GM21381 (cell line): ENCODE results near the gene OR51F1.
"Not testable (repeated sequence)": the region's sequence is repeated elsewhere in the genome, so short reads cannot be mapped to it uniquely, and the experiment has no call there.

Experiments
- ATAC-seq: cut with Tn5 transposase; IDR thresholded peaks from one replicate; pipeline ENCODE4 v1.9.1; 2021; ENCODE audit warnings: mild to moderate bottlenecking, moderate library complexity; ENCODE audit not compliant: unreplicated experiment

The OR51F1 gene, protein sequence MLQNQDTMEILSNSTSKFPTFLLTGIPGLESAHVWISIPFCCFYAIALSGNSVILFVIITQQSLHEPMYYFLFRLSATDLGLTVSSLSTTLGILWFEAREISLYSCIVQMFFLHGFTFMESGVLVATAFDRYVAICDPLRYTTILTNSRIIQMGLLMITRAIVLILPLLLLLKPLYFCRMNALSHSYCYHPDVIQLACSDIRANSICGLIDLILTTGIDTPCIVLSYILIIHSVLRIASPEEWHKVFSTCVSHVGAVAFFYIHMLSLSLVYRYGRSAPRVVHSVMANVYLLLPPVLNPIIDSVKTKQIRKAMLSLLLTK

DNA sequence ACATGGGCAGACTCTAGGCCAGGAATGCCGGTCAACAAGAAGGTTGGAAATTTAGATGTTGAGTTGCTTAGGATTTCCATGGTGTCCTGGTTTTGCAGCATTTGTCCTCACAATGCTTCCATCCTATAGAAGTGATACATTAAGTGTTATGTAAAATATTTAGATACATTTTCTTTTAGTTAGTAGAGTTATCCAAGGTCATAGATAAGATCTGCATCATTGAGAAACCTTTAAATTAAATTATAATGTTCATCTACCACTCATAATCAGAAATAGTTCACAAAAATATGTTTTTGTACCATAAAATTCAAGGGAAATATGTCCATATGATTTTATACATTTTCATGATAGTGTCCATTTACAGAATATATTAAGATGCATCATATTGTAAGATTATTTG, at the start of gene OR51F1:
Gene OR51F1 (minus strand): TSS at position 101 of the 400 bp plus-strand sequence. CDS start 0 bp downstream, at position 101.
- ATAC-seq, result no peak

DNA sequence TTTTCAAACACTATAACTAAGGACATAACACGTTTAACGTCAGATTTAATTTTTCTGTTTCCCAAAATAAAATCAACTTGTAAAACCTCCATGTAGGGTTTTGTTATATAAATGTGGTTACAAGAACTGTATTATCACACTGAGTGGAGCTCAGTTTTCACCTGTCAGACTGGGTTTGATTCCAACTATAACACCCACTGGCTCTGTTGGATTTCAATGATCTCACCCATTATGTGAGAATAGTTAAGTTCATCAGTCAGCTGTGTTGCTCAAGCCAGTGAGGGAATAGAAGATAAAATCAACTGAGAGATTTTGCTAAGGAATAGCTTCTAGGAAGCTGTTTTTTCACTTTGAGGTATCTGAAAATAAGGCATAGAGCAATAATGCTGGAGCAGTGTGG, 39.5 kb upstream of the OR51F1 start:
- no peak for ATAC-seq

DNA sequence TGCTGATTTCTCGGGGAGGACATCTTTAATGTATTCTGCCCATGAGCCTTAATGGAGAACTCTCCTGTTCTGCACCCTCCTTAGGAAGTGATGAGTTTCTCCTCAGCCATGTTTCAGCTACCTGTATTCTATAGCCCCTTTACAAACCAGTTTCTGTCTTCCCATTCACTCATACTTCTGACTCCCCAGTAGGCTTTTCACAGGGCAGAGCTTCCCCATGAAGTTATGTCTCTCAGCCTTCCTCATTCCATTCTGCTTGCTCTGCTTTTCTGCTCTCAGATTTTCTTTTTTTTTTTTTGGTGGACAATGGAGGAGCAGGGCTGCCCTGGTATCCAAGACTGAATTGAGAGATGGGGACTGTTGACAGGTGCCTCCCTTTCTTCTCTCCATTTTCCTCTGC, 38.7 kb upstream of the OR51F1 start:
- no peak for ATAC-seq

DNA sequence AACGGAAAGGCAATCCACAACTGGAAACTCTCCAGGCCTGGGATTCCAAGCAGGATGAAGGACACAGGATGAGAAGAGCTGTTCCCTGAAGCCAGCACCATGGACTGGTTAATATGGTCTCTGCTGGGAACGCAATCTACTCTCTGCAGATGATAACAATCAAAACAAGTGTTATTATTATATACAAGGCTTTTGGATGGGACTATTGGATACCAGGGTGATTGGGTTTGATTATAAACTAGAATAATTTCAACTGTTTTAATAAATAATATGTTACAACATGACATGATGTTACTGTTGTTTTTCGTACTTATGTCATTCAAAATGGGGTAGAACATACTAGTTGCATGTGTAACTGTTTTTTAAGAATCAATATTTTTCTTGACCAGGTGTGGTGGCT, 34.5 kb upstream of the OR51F1 start, which contains the start of gene OR52R1:
Gene OR52R1 (minus strand): TSS at position 101 of the 400 bp plus-strand sequence. CDS start 0 bp downstream, at position 101.
- ATAC-seq, result no peak

DNA sequence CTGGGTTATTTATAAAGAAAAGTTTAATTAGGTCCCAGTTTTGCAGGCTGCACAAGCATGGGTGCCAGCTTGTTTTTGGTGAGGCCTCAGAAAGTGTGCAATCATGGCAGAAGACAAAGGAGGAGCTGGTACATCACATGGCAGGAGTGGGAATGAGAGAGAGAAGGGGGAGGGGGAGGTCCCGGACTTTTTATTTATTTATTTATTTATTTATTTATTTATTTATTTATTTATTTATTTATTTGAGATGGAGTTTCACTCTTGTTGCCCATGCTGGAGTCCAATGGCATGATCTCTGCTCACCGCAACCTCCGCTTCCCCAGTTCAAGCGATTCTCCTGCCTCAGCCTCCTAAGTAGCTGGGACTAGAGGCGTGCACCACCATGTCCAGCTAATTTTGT, 31.6 kb upstream of the OR51F1 start:
- not testable (repeated sequence) for ATAC-seq

DNA sequence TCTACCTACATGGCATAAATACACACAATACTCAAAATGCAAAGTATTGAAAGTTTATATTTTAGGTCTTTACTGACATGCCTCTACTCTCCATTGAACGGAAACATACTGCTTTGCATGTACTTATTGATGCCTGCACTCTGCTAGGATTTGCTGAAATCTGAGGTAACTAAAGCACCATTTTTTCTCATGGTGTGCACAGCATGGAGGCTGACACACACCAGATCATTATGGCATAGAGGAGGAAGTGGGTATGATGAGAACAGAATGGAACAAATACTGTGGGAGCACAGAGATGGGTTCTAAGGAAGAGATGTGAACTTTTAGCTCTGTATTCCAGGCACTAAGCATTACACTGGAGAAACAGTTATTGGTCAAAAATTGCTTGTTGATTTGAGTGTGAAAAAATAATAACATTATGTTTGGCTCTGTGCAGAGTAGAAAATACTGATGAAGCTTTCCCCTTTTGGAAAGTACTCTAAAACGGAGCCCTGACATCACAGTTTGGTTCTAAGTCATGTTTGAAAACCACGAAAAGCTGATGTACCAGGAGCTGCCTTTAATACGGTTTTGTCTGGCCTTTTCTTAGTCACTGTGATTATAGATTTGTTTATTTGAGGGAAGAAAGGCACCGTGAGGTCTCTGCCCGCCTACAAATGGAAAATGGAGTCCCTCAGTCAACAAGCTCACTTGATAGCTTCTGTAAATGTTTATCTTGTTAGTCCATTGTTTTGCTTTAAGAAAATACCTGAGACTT, 28.9 kb upstream of the OR51F1 start:
- no peak for ATAC-seq

DNA sequence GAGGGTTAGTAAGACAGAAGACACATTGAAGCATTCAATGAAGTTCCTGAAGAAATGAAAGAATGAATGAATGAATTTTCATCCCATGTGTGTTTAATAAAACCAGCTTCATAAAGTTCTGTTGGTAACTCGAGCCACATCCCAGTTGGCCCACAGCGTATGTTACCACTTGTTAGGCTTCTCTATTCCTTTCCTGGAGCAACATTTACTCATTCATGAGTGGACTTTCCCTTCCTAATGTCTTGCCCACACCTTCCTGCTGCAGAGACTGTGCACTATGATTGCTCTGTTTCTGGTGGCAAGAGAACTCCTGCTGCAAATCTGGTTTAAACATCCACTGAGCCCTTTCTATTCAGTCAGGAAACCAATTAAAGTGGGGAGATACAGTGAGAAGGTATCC, 27.5 kb upstream of the OR51F1 start:
- ATAC-seq, result no peak

DNA sequence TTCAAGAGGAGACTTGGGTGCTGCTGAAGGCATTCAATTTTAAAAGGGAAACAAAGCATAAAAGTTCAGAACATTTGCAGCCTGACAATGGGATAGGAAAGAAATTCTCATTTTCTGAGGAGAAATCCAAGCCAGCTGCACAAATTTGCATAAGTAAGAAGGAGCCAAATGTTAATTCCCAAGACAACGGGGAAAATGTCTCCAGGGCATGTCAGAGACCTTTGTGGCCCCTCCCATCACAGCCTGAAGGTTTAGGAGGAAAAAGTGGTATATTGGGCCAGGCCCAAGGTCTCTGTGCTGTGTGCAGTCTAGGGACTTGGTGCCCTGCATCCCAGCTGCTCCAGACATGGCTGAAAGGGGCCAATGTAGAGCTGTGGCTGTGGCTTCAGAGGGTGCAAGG, 12.7 kb upstream of the OR51F1 start:
- no peak for ATAC-seq

DNA sequence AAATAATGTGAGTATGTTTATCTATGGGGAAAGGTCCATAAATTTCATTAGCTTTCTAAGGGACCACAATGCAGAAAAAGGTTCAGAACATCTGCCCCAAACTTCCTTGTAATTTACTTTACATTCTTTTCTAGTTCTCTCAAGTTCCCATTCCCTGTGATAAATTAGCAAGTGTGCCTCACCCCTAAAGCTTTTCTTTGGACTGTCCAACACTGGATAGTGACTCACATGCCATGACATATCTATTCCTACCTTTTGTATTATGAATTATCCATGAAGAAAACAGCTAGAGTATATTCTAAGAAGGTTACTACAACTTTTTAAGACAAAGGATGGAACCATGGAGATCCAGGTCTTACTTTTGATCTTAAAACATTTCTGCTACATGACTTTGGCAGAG, 1.6 kb downstream of the OR51F1 start:
- ATAC-seq, result no peak

DNA sequence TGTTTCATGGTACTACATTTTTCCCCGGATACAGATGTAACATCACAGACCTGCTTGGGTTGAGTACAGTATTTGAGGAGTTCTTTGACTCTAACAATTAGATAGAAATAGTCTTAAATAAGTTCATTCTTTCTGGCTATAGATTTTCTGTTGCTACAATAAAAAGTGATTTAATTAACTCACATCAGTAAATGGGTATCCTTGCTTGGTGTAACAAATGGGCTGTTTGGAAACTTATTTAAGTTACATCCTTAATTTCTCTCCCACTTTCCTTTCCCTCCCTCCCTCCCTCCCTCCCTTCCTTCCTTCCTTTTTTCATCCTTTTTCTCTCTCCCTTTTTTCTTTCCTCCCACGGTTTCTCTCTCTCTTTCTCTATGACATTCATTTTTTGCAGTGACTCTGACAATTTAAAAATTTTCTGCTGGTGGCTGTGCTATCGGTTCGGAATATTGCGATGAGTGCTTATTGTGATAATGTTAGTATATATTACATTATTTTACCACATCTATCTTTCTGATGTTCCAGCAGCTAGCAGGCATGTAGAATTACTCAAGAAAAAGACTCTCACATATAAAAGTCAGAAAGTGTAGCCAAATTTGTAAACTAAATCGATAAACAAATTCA, 3.2 kb downstream of the OR51F1 start:
- no peak for ATAC-seq

DNA sequence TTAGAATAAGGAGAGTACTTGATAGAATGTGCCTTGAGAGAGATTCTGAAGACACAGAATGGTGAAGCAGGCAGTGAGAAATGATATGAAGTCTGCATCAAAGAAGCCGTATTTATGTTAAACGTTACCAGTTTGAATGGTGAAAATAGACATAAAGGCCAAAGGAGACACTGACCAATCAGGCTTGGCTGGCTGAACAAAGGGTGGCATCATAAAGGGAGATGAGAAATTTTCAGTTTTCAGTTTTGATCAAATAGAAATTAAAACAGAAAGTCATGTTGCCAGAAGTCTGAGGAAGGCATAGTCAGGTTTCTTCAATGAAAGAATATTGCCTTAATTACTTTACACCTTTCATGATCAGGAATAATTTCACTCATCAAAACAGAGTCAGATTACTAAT, 6.6 kb downstream of the OR51F1 start:
- peak; percentile 79 for ATAC-seq

DNA sequence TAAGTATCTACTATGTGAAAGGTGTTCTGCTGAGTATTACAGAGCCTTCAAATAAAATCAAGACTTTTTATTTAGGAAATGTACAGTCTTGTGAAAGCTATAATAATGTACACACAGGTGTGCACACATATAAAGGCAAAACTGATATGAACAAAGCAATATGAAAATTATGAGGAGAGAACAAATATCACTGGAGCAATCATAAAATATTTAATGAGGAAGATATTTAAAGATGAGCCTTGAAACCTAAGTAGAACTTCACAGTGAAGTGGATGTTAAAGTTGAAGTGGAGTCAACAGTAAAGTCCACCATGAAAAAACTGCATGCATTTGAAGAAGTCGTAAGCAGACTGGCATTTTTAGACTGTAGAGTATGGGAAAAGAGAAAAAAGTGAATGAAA, 18.5 kb downstream of the OR51F1 start:
- no peak for ATAC-seq

DNA sequence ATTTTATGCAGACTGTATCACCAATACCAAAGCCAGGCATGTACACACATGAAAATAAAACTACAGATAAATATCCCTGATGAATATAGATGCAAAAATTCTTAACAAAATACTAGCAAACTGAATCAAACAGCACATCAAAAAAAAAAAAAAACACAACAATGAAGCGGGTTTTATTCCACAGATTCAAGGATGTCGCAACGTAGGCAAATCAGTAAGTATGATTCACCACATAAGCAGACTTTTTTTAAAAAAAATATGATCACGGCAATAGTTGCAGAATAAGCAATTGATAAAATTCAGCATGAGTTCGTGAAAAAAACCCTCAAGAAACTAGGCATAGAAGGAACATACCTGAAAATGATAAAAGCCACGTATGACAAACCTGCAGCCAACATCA, 21.3 kb downstream of the OR51F1 start:
- ATAC-seq, result no peak

DNA sequence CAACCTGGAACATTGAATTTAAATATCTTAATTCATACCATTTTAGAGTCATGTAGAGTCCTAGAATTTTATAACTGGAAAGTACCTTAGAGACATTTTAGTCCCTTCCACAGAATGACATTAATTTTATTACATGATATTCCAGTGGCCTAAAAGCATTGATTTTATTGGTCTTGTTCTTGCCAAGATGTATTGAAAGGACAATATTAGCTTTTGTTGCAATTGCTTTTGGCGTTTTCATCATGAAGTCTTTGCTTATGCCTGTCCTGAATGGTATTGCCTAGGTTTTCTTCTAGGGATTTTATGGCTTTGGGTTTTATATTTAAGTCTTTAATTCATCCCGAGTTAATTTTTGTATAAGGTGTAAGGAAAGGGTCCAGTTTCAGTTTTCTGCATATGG, 29.0 kb downstream of the OR51F1 start:
- no peak for ATAC-seq

DNA sequence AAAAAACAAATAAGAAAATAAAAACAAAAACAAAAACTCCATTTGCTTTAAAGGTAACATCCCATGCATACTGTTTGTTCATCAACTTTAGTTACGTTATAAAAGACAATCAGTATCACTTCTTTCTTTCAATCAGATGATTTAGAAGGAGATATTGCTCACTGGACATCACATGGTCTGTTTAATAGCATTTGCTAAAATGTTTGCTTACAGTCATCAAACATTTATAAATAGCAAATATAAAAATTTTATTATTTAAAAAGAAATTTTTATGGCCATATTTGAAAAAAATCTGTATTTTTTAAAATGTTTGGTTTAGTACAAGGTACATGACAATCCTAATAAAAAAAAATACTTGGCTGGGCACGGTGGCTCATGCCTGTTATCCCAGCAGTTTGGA, 42.6 kb downstream of the OR51F1 start:
- ATAC-seq, result no peak

DNA sequence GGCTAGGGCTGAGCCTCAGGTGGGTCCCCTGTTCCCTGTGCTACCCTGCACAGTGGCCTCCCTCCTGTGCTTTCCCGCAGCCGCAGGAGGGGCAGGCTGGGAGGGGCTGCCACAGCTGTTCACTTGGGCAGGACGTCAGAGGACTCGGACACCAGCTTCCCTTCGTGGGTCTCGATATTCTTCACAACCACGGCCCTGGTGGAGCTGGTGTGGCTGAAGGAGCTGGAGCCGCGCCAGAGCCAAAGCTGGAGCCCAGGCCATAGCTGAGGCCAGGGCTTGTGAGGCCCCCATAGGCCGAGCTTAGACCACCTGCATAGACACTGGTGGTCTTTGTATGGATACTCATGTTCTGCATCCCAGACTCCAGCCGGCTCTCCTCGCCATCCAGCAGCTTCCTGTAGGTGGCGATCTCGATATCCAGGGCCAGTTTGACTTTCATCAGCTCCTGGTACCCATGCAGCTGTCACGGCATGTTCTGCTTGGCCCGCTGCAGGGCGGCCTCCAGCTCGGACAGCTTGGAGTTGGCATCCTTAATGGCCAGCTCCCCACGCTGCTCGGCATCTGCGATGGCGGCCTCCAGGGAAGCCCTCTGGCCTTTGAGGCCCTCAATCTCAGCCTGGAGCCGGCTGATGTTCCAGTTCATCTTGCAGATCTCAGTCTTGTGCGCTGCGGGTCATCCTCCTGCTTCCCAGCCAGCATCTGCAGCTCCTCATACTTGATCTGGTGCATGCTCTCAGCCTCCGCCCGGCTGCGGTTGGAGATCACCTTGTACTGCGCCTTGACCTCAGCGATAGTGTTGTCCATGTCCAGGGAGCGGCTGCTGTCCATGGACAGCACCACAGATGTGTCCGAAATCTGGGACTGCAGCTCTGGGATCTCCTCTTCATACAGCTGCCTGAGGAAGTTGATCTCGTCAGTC, 46.9 kb downstream of the OR51F1 start:
- ATAC-seq, result not testable (repeated sequence)
